Heart left ventricle (tissue), 16 donors: ENCODE measurements around the gene PRSS2. TPM values are rescaled to one million over a fixed set of nuclear protein-coding genes. Genes with fewer than 3 reads are reported as not detected.

Experiments used
- ATAC-seq, 4 donors: fragments of 200-7000 bp; cut with Tn5 transposase; one replicate each; pipeline ENCODE4 v1.9.1; 2020 to 2022; ENCODE audit warnings: moderate library complexity in 4 of 4, mild to moderate bottlenecking in 3 of 4, moderate number of reproducible peaks in 1 of 4
- DNase-seq, 5 donors: peaks; one replicate each; pipeline ENCODE4 v3.0.0-alpha.2; 2020
- H3K27ac ChIP-seq, 12 donors: fragments of 200-600 bp; sonication (generic) in 4 of 12; one replicate each; pipeline versions ENCODE4 v1.5.0 to v1.8.0; 2016 to 2022; ENCODE audit warnings: mild to moderate bottlenecking in 2 of 12
- H3K27me3 ChIP-seq, 9 donors: fragments of 200-600 bp; sonication (generic) in 2 of 9; one replicate each; pipeline versions ENCODE4 v1.5.1 to v1.8.0; 2016 to 2022; ENCODE audit warnings: mild to moderate bottlenecking in 3 of 9
- H3K36me3 ChIP-seq, 9 donors: fragments of 200-600 bp; sonication (generic) in 2 of 9; one replicate each; pipeline versions ENCODE4 v1.5.0 to v1.8.0; 2018 to 2022; ENCODE audit warnings: mild to moderate bottlenecking in 2 of 9
- H3K4me1 ChIP-seq, 12 donors: fragments of 200-600 bp; sonication (generic) in 4 of 12; one replicate each; pipeline versions ENCODE4 v1.5.0 to v1.8.0; 2016 to 2022; ENCODE audit warnings: mild to moderate bottlenecking in 3 of 12
- H3K4me3 ChIP-seq, 12 donors: fragments of 200-600 bp; sonication (generic) in 4 of 12; one replicate each; pipeline versions ENCODE4 v1.5.0 to v1.8.0; 2017 to 2022; ENCODE audit warnings: mild to moderate bottlenecking in 9 of 12, moderate library complexity in 4 of 12
- H3K9me3 ChIP-seq, 12 donors: fragments of 200-600 bp; sonication (generic) in 4 of 12; one replicate each; pipeline versions ENCODE4 v1.5.0 to v1.8.0; 2016 to 2022; ENCODE audit warnings: mild to moderate bottlenecking in 1 of 12
- POLR2A ChIP-seq, 2 donors: fragments of 450-650 bp; IDR thresholded peaks; one replicate each; pipeline ENCODE4 v1.6.1; 2017; ENCODE audit warnings: antibody characterized with exemption in 2 of 2, mild to moderate bottlenecking in 2 of 2, moderate library complexity in 2 of 2
- WGBS, 4 donors: extraction: QIAGEN DNeasy Blood & Tissue Kit in 2 of 4; methylation state at CpG; one replicate each; pipeline versions ENCODE4 v1.1.5 to v1.1.7; 2013 to 2018; 5-methylcytosine and 5-hydroxymethylcytosine counted together
- intact Hi-C, 10 donors: fragments of 100-400 bp; cut with DNase I; formaldehyde crosslinking; loops; one replicate each; pipeline versions ENCODE4 v1.11.1 to v1.14.2; 2022
- polyA plus RNA-seq, 2 donors: library from polyadenylated mRNA; stranded (reverse); fragments of 200-250 nt; gene quantifications; one replicate each; pipeline ENCODE4 v1.2.3, GENCODE V29; 2013
- total RNA-seq, 9 donors: library from RNA; depleted of rRNA in 2 of 9; stranded (reverse); fragments of >200 nt in 2 of 9; fragmentation: NEBNext Ultra II Directional in 3 of 9; extraction: Animal tissue kit (Norgen Biotek cat#: 25700) in 3 of 9; gene quantifications; one replicate each; pipeline versions ENCODE4 v1.1.0 to v1.2.4, GENCODE V29; 2016 to 2023
- TF ChIP-seq, protein P1 (sequence below), 12 donors: fragments of 200-600 bp; sonication (generic) in 4 of 12; IDR thresholded peaks; one replicate each; pipeline versions ENCODE4 v1.5.0 to v1.8.0; 2018 to 2022; ENCODE audit warnings: antibody characterized with exemption in 12 of 12, mild to moderate bottlenecking in 5 of 12
- donor health status: ischemic (EF 13 %, LVEDD 7.1; RV severe dilation, severe dysfunction).
- donor health status: healthy with polysubstance abuse.
- donor health status: DM: no; HTN: yes; CAD: no.
- donor health status: DM: no; HTN: no; CAD: no.
- donor health status: ischemic (EF 25% LVEDD 6.9; RV normal size, moderate dysfunction).
- donor health status: ischemic (EF 25% LVEDD 5.7; RV mildly dilated, moderate dysfunction).
- donor health status: healthy.
- donor health status: DM: yes; HTN: yes; CAD: no.
- donor health status: ischemic (EF 35%, LVEDD 5.7; RV mildly dilated, moderate dysfunction).
- donor health status: nonischemic (EF 11% LVEDD 7.7; RV severe dilation, severe dysfunction).
- donor health status: DM: yes; HTN: yes; CAD: no.
- donor health status: PGD.
- donor health status: ischemic (EF 29% LVEDD 5.4; RV normal size, mild dysfunction).
- donor health status: nonischemic (EF 23%, LVEDD 6.1; RV moderate dilation, normal function).

PRSS2 gene
- total and polyA plus RNA-seq, 11 donors: 1.0 to 8.4 (median 5.9) TPM; not detected in 5

DNA sequence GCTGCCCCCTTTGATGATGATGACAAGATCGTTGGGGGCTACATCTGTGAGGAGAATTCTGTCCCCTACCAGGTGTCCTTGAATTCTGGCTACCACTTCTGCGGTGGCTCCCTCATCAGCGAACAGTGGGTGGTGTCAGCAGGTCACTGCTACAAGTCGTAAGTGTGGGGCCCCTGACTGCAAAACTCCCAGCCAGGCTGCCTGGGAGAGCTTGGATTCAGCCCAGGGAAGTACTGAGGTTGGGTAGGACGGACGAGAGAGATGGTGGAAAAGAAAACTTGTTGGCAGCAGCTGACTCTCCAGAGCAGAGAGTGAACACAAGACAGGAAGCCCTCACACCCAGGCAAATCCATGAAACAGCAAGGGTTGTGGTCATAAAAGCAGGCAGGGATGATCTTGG lies 1.3 kb downstream of the PRSS2 start:
- no peak for TF ChIP-seq POLR2A (IDR thresholded peaks at IDR 0.05)
- TF ChIP-seq, protein P1, sequence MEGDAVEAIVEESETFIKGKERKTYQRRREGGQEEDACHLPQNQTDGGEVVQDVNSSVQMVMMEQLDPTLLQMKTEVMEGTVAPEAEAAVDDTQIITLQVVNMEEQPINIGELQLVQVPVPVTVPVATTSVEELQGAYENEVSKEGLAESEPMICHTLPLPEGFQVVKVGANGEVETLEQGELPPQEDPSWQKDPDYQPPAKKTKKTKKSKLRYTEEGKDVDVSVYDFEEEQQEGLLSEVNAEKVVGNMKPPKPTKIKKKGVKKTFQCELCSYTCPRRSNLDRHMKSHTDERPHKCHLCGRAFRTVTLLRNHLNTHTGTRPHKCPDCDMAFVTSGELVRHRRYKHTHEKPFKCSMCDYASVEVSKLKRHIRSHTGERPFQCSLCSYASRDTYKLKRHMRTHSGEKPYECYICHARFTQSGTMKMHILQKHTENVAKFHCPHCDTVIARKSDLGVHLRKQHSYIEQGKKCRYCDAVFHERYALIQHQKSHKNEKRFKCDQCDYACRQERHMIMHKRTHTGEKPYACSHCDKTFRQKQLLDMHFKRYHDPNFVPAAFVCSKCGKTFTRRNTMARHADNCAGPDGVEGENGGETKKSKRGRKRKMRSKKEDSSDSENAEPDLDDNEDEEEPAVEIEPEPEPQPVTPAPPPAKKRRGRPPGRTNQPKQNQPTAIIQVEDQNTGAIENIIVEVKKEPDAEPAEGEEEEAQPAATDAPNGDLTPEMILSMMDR (IDR thresholded peaks at IDR 0.05): no peak
- intact Hi-C loops: no loop called here
- Histone ChIP-seq H3K9me3 (no peaks in the 10 kb centered on the region), H3K4me1 (peaks cover 0 to 9% (median 0%) of the 10 kb centered on the region in 12 donors), H3K4me3 (no peak overlapping the region), H3K27ac (no peak overlapping the region), H3K27me3 (peaks cover 0 to 23% (median 0%) of the 10 kb centered on the region in 9 donors), H3K36me3 (no peaks in the 10 kb centered on the region)
- WGBS, 4 donors: 35 to 43% (median 40%) methylated on average over 6 of the region's 6 CpGs
- no peak for ATAC-seq
- no peak for DNase-seq

DNA sequence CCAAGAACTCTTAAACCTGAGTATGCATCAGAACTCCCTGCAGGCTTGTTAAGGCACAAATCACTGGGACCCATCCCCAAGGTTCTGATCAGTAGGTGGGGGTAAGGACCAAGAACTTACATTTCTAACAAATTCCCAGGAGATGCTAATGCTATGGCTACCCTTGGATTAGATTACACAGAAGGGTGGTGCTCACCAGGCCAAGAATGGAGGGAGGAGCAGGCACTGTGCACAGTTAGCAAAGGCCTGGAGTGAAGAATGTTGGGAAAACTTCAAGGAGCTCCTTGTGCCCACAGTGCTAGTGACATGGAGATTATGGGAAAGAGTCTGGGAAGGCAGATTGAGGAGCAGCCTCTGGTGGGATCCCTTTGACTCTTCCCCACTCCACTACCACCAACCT lies 1.9 kb downstream of the PRSS2 start:
- peaks cover 0 to 20% (median 0%) of the 10 kb centered on the region in 9 donors for H3K27me3 ChIP-seq
- intact Hi-C loops: no loop called here
- no peak overlapping the region for H3K4me3 ChIP-seq
- no peak for DNase-seq
- no peak for ATAC-seq
- H3K27ac ChIP-seq: no peak overlapping the region
- peaks cover 0 to 9% (median 0%) of the 10 kb centered on the region in 12 donors for H3K4me1 ChIP-seq
- TF ChIP-seq POLR2A (IDR thresholded peaks at IDR 0.05): no peak
- H3K36me3 ChIP-seq: no peaks in the 10 kb centered on the region
- H3K9me3 ChIP-seq: no peaks in the 10 kb centered on the region

DNA sequence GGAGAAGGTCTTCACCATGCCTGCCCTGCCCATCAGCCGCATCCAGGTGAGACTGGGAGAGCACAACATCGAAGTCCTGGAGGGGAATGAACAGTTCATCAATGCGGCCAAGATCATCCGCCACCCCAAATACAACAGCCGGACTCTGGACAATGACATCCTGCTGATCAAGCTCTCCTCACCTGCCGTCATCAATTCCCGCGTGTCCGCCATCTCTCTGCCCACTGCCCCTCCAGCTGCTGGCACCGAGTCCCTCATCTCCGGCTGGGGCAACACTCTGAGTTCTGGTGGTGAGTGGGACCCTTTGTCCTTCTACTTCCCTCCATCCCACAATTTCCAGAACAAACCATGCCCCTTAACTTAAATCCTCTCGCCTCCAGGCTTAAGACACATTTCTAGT lies 2.5 kb downstream of the PRSS2 start:
- intact Hi-C loops: no loop called here
- no peak for TF ChIP-seq POLR2A (IDR thresholded peaks at IDR 0.05)
- TF ChIP-seq, protein P1 (IDR thresholded peaks at IDR 0.05): no peak
- WGBS, 4 donors: 79 to 91% (median 85%) methylated on average over 12 of the region's 12 CpGs
- DNase-seq (no peak), ATAC-seq (no peak)
- Histone ChIP-seq H3K27me3 (peaks cover 0 to 16% (median 0%) of the 10 kb centered on the region in 9 donors), H3K9me3 (no peaks in the 10 kb centered on the region), H3K27ac (no peak overlapping the region), H3K4me3 (no peak overlapping the region), H3K4me1 (peaks cover 0 to 9% (median 0%) of the 10 kb centered on the region in 12 donors), H3K36me3 (no peaks in the 10 kb centered on the region)

GRCh38 chr7:142773937-142774744 lies 3.4 kb downstream of the PRSS2 start:
- ATAC-seq (no peak), DNase-seq (no peak)
- no peaks in the 10 kb centered on the region for H3K36me3 ChIP-seq
- no peaks in the 10 kb centered on the region for H3K9me3 ChIP-seq
- 48 to 69% (median 59%) methylated on average over 4 of the region's 4 CpGs for WGBS, 4 donors
- peaks cover 0 to 9% (median 0%) of the 10 kb centered on the region in 12 donors for H3K4me1 ChIP-seq
- peaks cover 0 to 16% (median 0%) of the 10 kb centered on the region in 9 donors for H3K27me3 ChIP-seq
- H3K27ac ChIP-seq: no peak overlapping the region
- H3K4me3 ChIP-seq: no peak overlapping the region
- TF ChIP-seq, protein P1 (IDR thresholded peaks at IDR 0.05): no peak
- TF ChIP-seq POLR2A (IDR thresholded peaks at IDR 0.05): no peak
- intact Hi-C loops: no loop called here
